ENCODE data around the gene KAZN.

The KAZN gene

DNA sequence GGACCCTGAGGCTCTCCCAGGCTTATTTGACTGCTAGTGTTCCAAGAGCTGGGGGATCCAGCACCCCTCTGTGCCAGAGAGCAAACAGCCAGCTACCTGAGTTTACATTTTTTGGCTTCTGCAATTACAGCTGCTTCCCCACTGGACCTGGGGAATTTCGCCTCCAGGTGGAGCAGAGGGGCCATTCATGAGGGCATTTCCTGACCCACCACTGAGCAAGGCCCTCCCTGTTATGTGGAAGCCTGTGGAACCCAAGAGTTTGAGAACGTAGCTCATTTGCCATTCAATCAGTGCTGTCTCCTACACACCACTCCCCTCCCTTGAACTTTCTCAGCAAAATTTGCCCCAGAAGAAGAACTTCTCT, 512.4 kb downstream of the KAZN start:
- Histone ChIP-seq H3K36me3 (ENCODE audit: control insufficient read depth, insufficient read depth, low read length) (no peaks in the 10 kb centered on the region), H3K4me3 (replicated peaks; ENCODE audit: low read depth, low read length) (no peak overlapping the region), H3K27me3 (replicated peaks; ENCODE audit: control insufficient read depth, insufficient read depth, low read length) (no peaks in the 10 kb centered on the region)
- DNase-seq (ENCODE audit: extremely low read depth, insufficient read length), result no peak
- TF ChIP-seq CTCF (IDR thresholded peaks at IDR 0.05; ENCODE audit: insufficient read depth, low read length, poor library complexity, severe bottlenecking), result no peak

DNA sequence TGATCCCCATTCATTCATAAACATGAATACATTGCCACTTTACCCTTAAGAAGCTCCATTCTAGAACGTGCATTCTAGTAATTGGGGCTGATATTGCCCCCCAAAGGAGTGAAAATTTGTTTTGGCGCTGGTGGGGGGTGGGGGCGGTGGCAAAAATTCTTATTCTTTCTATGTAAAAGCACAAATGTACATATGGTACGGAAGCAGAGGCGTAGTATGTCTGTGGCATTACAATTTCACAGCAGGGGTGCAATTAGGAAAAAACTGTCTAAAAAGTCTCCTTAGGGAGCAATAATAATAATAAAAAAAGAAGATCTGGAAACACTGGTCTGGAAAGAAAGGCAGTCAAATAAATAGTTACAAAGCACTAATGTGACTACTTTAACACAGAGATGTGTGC, 514.7 kb downstream of the KAZN start:
- Histone ChIP-seq H3K27me3 (replicated peaks; ENCODE audit: control insufficient read depth, insufficient read depth, low read length) (0 out of 2 replicates have a peak, but pooled peaks cover 2% of the 10 kb centered on the region), H3K36me3 (ENCODE audit: control insufficient read depth, insufficient read depth, low read length) (no peaks in the 10 kb centered on the region), H3K4me3 (replicated peaks; ENCODE audit: low read depth, low read length) (no peak overlapping the region)
- TF ChIP-seq CTCF (IDR thresholded peaks at IDR 0.05; ENCODE audit: insufficient read depth, low read length, poor library complexity, severe bottlenecking), result no peak
- DNase-seq (ENCODE audit: extremely low read depth, insufficient read length), result no peak

DNA sequence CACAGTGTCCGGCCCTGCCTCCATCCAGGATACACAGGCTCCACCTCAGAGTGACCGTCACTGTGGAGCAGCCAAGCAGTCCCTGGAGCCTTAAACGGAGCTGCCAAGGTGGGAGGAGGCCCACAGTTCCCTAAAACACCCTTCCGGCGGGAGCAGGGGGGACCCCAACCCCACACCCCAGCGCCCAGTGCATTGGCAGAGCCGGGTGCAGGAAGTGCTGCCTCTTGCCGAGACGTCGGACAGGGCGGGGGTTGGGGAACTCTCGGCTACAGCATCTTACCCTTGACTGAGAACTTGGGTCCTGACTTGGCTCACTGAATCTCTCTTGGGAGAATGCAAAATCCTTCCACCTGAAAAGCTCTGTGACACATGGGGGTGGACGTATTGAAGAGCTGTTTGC, 516.4 kb downstream of the KAZN start:
- H3K36me3 ChIP-seq (ENCODE audit: control insufficient read depth, insufficient read depth, low read length), result no peaks in the 10 kb centered on the region
- DNase-seq (ENCODE audit: extremely low read depth, insufficient read length), result no peak
- H3K4me3 ChIP-seq (replicated peaks; ENCODE audit: low read depth, low read length), result no peak overlapping the region
- no peak for TF ChIP-seq CTCF (IDR thresholded peaks at IDR 0.05; ENCODE audit: insufficient read depth, low read length, poor library complexity, severe bottlenecking)
- H3K27me3 ChIP-seq (replicated peaks; ENCODE audit: control insufficient read depth, insufficient read depth, low read length), result peaks cover 2% of the 10 kb centered on the region; the same call in 1 of the 2 replicates

DNA sequence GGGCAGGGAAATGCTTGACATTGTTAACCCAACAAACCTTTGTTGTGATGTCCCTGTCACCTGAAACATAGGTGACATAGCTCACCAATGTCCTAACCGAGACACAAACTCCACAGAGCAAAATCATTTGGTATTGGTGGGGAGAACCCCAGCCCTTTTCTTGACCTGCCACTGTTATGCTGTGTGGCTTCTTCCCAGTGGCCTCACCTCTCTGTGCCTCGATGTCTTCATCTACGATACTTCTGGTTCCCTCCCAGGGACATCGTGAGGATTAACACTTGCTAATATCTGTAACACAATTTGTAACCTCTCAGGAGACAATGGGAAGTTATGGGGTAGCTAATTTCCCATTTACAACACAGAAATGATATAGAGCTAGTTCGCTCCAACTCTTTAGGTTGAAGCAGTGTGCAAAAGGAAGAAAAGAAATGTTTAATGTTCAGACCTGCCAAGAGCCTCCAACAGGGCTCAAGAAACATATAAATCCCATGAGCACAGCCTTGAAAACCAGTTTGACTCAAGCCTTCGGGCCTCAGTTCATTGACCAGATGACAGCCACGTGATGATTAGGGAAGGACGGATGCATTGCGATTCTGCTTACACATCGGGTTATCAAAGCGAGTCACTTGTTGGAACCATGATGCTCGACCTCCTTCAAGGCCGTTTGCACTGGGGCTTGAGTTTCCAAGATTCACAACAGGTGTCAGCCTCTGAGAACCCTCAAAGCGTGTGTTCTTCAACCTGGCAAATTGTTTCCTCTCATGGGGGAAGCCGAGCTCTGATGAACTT, 517.3 kb downstream of the KAZN start:
- DNase-seq (ENCODE audit: extremely low read depth, insufficient read length), result no peak
- Histone ChIP-seq H3K27me3 (replicated peaks; ENCODE audit: control insufficient read depth, insufficient read depth, low read length) (peaks cover 2% of the 10 kb centered on the region; the same call in 1 of the 2 replicates), H3K4me3 (replicated peaks; ENCODE audit: low read depth, low read length) (no peak overlapping the region), H3K36me3 (ENCODE audit: control insufficient read depth, insufficient read depth, low read length) (no peaks in the 10 kb centered on the region)
- no peak for TF ChIP-seq CTCF (IDR thresholded peaks at IDR 0.05; ENCODE audit: insufficient read depth, low read length, poor library complexity, severe bottlenecking)

DNA sequence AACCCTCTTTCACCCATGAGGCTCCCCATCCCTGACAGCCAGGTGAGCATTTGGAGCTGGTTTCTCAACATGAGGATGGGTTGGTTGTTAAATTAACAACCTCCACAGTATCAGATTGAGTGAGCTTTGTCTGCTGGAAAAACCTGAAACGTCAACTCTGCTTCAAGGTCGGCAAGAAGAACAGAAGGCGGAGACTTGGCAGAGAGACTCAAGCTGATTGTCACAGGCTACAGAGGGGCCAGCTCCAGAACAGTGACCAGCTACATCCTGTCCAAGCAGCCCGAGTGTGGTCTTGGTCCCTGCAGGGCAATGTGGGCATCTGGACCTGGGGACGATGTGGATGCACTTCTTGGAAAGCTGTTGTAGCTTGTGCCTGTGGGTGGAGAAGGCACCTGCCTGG, 518.5 kb downstream of the KAZN start:
- no peak for DNase-seq (ENCODE audit: extremely low read depth, insufficient read length)
- H3K36me3 ChIP-seq (ENCODE audit: control insufficient read depth, insufficient read depth, low read length), result no peaks in the 10 kb centered on the region
- H3K27me3 ChIP-seq (replicated peaks; ENCODE audit: control insufficient read depth, insufficient read depth, low read length), result peaks cover 2% of the 10 kb centered on the region; the same call in 1 of the 2 replicates
- no peak for TF ChIP-seq CTCF (IDR thresholded peaks at IDR 0.05; ENCODE audit: insufficient read depth, low read length, poor library complexity, severe bottlenecking)
- H3K4me3 ChIP-seq (replicated peaks; ENCODE audit: low read depth, low read length), result no peak overlapping the region
